HCT116 (cell line): Measurements from ENCODE around the gene KIF26B. TPM values are rescaled to one million over a fixed set of nuclear protein-coding genes. Genes with fewer than 3 reads are reported as not detected.

Experiments used
- ATAC-seq: fragments of 200-7000 bp; cut with Tn5 transposase; 2 replicates; pipeline ENCODE4 v1.9.1; 2020; ENCODE audit warnings: mild to moderate bottlenecking, moderate library complexity
- BruUV-seq: library from RNA; stranded (reverse); fragments of 400-500 nt; replicated peaks from 2 replicates; lab custom pipeline; 2021; lab: Mats Ljungman, UMichigan
- CTCF ChIA-PET: fragments of 300-600 bp; sonication (Branson Sonifier 250); formaldehyde crosslinking; loops from one replicate; lab custom pipeline; 2021; ENCODE audit warnings: antibody characterized with exemption; lab: Charles Lee
- POLR2A ChIA-PET: fragments of 300-600, 350-600 bp; sonication (Branson Sonifier 250); formaldehyde crosslinking; loops from one replicate; lab custom pipeline; 2021; ENCODE audit warnings: antibody characterized with exemption; lab: Charles Lee
- RAD21 ChIA-PET, 2 experiments: fragments of 300-600 bp; sonication (Branson Sonifier 250); formaldehyde crosslinking; loops; one replicate each; lab custom pipeline; 2023; ENCODE audit warnings: low total read pairs in 2 of 2; ENCODE audit not compliant: uncharacterized antibody in 2 of 2, unreplicated experiment in 2 of 2, low non-redundant PET in 1 of 2; lab: Charles Lee
- DNase-seq: peaks from one replicate; pipeline ENCODE4 v3.0.0-alpha.2; 2010; ENCODE audit warnings: low read depth, low spot score
- H2AFZ ChIP-seq: fragments of 200-600 bp; shearing (Covaris generic), sonication (generic); 2 replicates; pipeline ENCODE4 v1.6.1; 2017; ENCODE audit warnings: low read depth, mixed run types, mixed read lengths, antibody characterized with exemption, low read length; ENCODE audit not compliant: poor library complexity, severe bottlenecking
- H3K27ac ChIP-seq: 2 replicates; pipeline ENCODE4 v1.5.1; 2012; ENCODE audit warnings: low read depth, low read length
- H3K27me3 ChIP-seq: fragments of 200-600 bp; sonication (generic); 2 replicates; pipeline ENCODE4 v1.6.1; 2016; ENCODE audit warnings: mixed run types, low read length, mixed read lengths; ENCODE audit not compliant: insufficient read depth
- H3K36me3 ChIP-seq, 2 experiments: fragments of 200-500 bp in 1 of 2; fragments of 200-600 bp in 1 of 2; sonication (Bioruptor generic) in 1 of 2; sonication (generic) in 1 of 2; 2 replicates each; pipeline versions ENCODE4 v1.5.1 to v1.6.1; 2014 to 2016; ENCODE audit warnings: low read length in 2 of 2, inconsistent platforms in 1 of 2, mixed read lengths in 1 of 2, mixed run types in 1 of 2; ENCODE audit not compliant: insufficient read depth in 2 of 2, control insufficient read depth in 1 of 2
- H3K4me1 ChIP-seq, 2 experiments: fragments of 200-600 bp in 1 of 2; sonication (generic) in 1 of 2; 2 replicates each; pipeline versions ENCODE4 v1.5.1 to v1.6.1; 2012 to 2017; ENCODE audit warnings: low read length in 2 of 2, inconsistent platforms in 1 of 2, mild to moderate bottlenecking in 1 of 2, mixed read lengths in 1 of 2, mixed run types in 1 of 2, moderate library complexity in 1 of 2; ENCODE audit not compliant: insufficient read depth in 2 of 2, control insufficient read depth in 1 of 2
- H3K4me2 ChIP-seq: fragments of 200-600 bp; sonication (generic); 2 replicates; pipeline ENCODE4 v1.6.1; 2017; ENCODE audit warnings: mixed run types, low read length, mixed read lengths
- H3K4me3 ChIP-seq, 2 experiments: fragments of 200-600 bp in 1 of 2; sonication (generic) in 1 of 2; replicated peaks in 1 of 2; 2 replicates each; pipeline ENCODE4 v1.5.1; 2011 to 2016; ENCODE audit warnings: low read length in 2 of 2, control low read depth in 1 of 2, low read depth in 1 of 2, mild to moderate bottlenecking in 1 of 2, mixed read lengths in 1 of 2, mixed run types in 1 of 2
- H3K79me2 ChIP-seq: fragments of 200-600 bp; sonication (generic); 2 replicates; pipeline ENCODE4 v1.6.1; 2017; ENCODE audit warnings: mild to moderate bottlenecking, mixed run types, low read length, moderate library complexity, mixed read lengths; ENCODE audit not compliant: insufficient read depth
- H3K9ac ChIP-seq: fragments of 200-600 bp; sonication (generic); 2 replicates; pipeline ENCODE4 v1.6.1; 2016; ENCODE audit warnings: low read length, mixed read lengths
- H3K9me2 ChIP-seq: fragments of 200-600 bp; sonication (generic), shearing (Covaris generic); 2 replicates; pipeline ENCODE4 v1.6.1; 2017; ENCODE audit warnings: mixed run types, mild to moderate bottlenecking, moderate library complexity; ENCODE audit not compliant: insufficient read depth
- H3K9me3 ChIP-seq, 2 experiments: fragments of 200-500 bp in 1 of 2; fragments of 200-600 bp in 1 of 2; sonication (Bioruptor generic) in 1 of 2; sonication (generic) in 1 of 2; 2 replicates each; pipeline ENCODE4 v1.6.1; 2014 to 2017; ENCODE audit warnings: low read length in 2 of 2, mixed read lengths in 2 of 2, inconsistent platforms in 1 of 2, low read depth in 1 of 2, mild to moderate bottlenecking in 1 of 2, mixed run types in 1 of 2, moderate library complexity in 1 of 2; ENCODE audit not compliant: control insufficient read depth in 1 of 2, insufficient read depth in 1 of 2
- H4K20me1 ChIP-seq: fragments of 200-600 bp; sonication (generic), shearing (Covaris generic); 2 replicates; pipeline ENCODE4 v1.6.1; 2017; ENCODE audit warnings: mixed run types, mild to moderate bottlenecking, moderate library complexity; ENCODE audit not compliant: insufficient read depth
- ATF3 ChIP-seq: IDR thresholded peaks from 2 replicates; pipeline ENCODE4 v1.6.1; 2012
- CEBPB ChIP-seq: IDR thresholded peaks from 2 replicates; pipeline ENCODE4 v1.6.1; 2012; ENCODE audit warnings: low read depth
- CTCF ChIP-seq, 3 experiments: fragments of 200-600 bp in 1 of 3; sonication (generic) in 1 of 3; IDR thresholded peaks in 2 of 3; conservative IDR thresholded peaks in 1 of 3; 2 replicates each; pipeline ENCODE4 v1.5.1; 2012 to 2017; ENCODE audit warnings: low read depth in 2 of 3, low read length in 2 of 3, antibody characterized with exemption in 1 of 3, borderline replicate concordance in 1 of 3, control low read depth in 1 of 3, mild to moderate bottlenecking in 1 of 3, mixed read lengths in 1 of 3, mixed run types in 1 of 3, moderate library complexity in 1 of 3; ENCODE audit not compliant: insufficient read depth in 1 of 3
- EGR1 ChIP-seq: IDR thresholded peaks from 2 replicates; pipeline ENCODE4 v1.6.1; 2012; ENCODE audit warnings: low read depth
- EZH2 ChIP-seq: fragments of 200-600 bp; sonication (generic); IDR thresholded peaks from 2 replicates; pipeline ENCODE4 v1.6.1; 2017; ENCODE audit warnings: antibody characterized with exemption, mixed run types
- FOSL1 ChIP-seq: IDR thresholded peaks from 2 replicates; pipeline ENCODE4 v1.6.1; 2012; ENCODE audit warnings: low read depth
- JUND ChIP-seq: IDR thresholded peaks from 2 replicates; pipeline ENCODE4 v1.6.1; 2012
- MAX ChIP-seq: IDR thresholded peaks from 2 replicates; pipeline ENCODE4 v1.6.1; 2012
- POLR2AphosphoS5 ChIP-seq: IDR thresholded peaks from 2 replicates; pipeline ENCODE4 v1.6.1; 2011; ENCODE audit warnings: mild to moderate bottlenecking, low read depth, low read length, moderate library complexity
- RAD21 ChIP-seq: IDR thresholded peaks from 2 replicates; pipeline ENCODE4 v1.6.1; 2012; ENCODE audit warnings: low read depth, mild to moderate bottlenecking
- REST ChIP-seq: IDR thresholded peaks from 2 replicates; pipeline ENCODE4 v1.6.1; 2012; ENCODE audit warnings: low read depth
- YY1 ChIP-seq: IDR thresholded peaks from 2 replicates; pipeline ENCODE4 v1.6.1; 2011; ENCODE audit warnings: low read length, low read depth, moderate library complexity, mild to moderate bottlenecking; ENCODE audit not compliant: insufficient replicate concordance; ENCODE audit errors: extremely low read depth
- intact Hi-C: fragments of 100-400 bp; cut with micrococcal nuclease; formaldehyde crosslinking; loops from 2 replicates; pipeline ENCODE4 v1.10.0; 2022
- total RNA-seq: library from RNA; stranded (reverse); gene quantifications from one replicate; pipeline ENCODE4 v1.2.1, GENCODE V29; 2021; ENCODE audit not compliant: unreplicated experiment

The KIF26B gene
- total RNA-seq, 1 experiment from 2014 or later = 0.49 TPM

GRCh38 chr1:245148861-245149260, 5.9 kb upstream of the KIF26B start:
- DNase-seq (no peak), ATAC-seq (no peak)
- Histone ChIP-seq H2AFZ (no peak overlapping the region), H3K36me3 (no peaks in the 10 kb centered on the region), H3K4me2 (no peak overlapping the region), H3K9me2 (no peaks in the 10 kb centered on the region), H3K27me3 (peaks cover 31% of the 10 kb centered on the region), H3K9ac (no peak overlapping the region), H3K4me1 (peaks cover 0 to 12% of the 10 kb centered on the region in 2 experiments; a peak in 3 of 4 replicates), H3K27ac (no peak overlapping the region), H3K79me2 (no peaks in the 10 kb centered on the region), H4K20me1 (no peaks in the 10 kb centered on the region), H3K4me3 (no peak overlapping the region), H3K9me3 (no peaks in the 10 kb centered on the region)
- ChIA-PET CTCF (no interaction called here), RAD21 (no interaction called here), POLR2A (no interaction called here)
- intact Hi-C loops = no loop called here
- no TSS peak for BruUV-seq
- TF ChIP-seq POLR2AphosphoS5 (no peak), MAX (no peak)

- peaks cover 7 to 40% of the 10 kb centered on the region in 2 experiments; a peak in 3 of 4 replicates for H3K4me1 ChIP-seq
- ChIA-PET RAD21 (interaction anchor here (0.5 to 2.0 kb wide), 10 partner anchors 68 to 1128 kb away, joined by 3 to 7 read pairs (median 4); no protein-coding TSS in a partner anchor), CTCF (interaction anchor here (0.6 to 1.9 kb wide), 21 partner anchors 11 to 1343 kb away, joined by 3 to 21 read pairs (median 3); no protein-coding TSS in a partner anchor), POLR2A (no interaction called here)
- H3K4me3 ChIP-seq = peak overlapping the region; percentile 41 to 60
- intact Hi-C loops = loop anchor here (1.0 to 10.0 kb wide), 8 partner anchors 76 to 1601 kb away; no protein-coding TSS in a partner anchor
- TF ChIP-seq ATF3 (no peak), CTCF (IDR thresholded peaks at IDR 0.05 in 2 of 3, conservative IDR thresholded peaks at IDR 0.05 in 1 of 3; ENCODE audit: borderline replicate concordance in 1 of 3, insufficient read depth in 1 of 3, low read depth in 2 of 3, low read length in 2 of 3) (peak; percentile 54 to 81 (median 76)), FOSL1 (no peak), RAD21 (peak; percentile 96), CEBPB (no peak), EGR1 (no peak), JUND (no peak), REST (no peak), EZH2 (no peak), YY1 (no peak)
- no peaks in the 10 kb centered on the region for H3K9me3 ChIP-seq
- peak overlapping the region; percentile 36; the same call in 1 of the 2 replicates for H3K9ac ChIP-seq
- H2AFZ ChIP-seq = peak overlapping the region; percentile 90
- H3K4me2 ChIP-seq = peak overlapping the region; percentile 97
- H4K20me1 ChIP-seq = no peaks in the 10 kb centered on the region
- peak; percentile 60 for DNase-seq
- no TSS peak for BruUV-seq
- H3K27me3 ChIP-seq = peaks cover 24% of the 10 kb centered on the region
- H3K27ac ChIP-seq = no peak overlapping the region
- no peaks in the 10 kb centered on the region for H3K36me3 ChIP-seq
- H3K9me2 ChIP-seq = no peaks in the 10 kb centered on the region
- peak; percentile 29 for ATAC-seq
- no peaks in the 10 kb centered on the region for H3K79me2 ChIP-seq
These were observed 1.7 kb upstream of the KIF26B start for GRCh38 chr1:245153081-245153551.
